GM23338 (cell line): Measurements from ENCODE around the gene GCN1. TPM values are rescaled to one million over a fixed set of nuclear protein-coding genes. Genes with fewer than 3 reads are reported as not detected.

ENCODE experiments used
- EZH2 ChIP-seq: fragments of 200-600 bp; sonication (generic); IDR thresholded peaks from one replicate; pipeline ENCODE4 v1.8.0; 2017; ENCODE audit warnings: antibody characterized with exemption, mild to moderate bottlenecking, low read depth; ENCODE audit not compliant: unreplicated experiment
- EZH2phosphoT487 ChIP-seq: fragments of 200-600 bp; sonication (generic); IDR thresholded peaks from one replicate; pipeline ENCODE4 v1.8.1; 2018; ENCODE audit warnings: antibody characterized with exemption; ENCODE audit not compliant: unreplicated experiment
- POLR2AphosphoS5 ChIP-seq: IDR thresholded peaks from 2 replicates; pipeline ENCODE4 v1.6.1; 2016; ENCODE audit warnings: antibody characterized with exemption, low read depth
- STAT1 ChIP-seq: IDR thresholded peaks from one replicate; pipeline ENCODE4 v1.6.1; 2016; ENCODE audit warnings: antibody characterized with exemption; ENCODE audit not compliant: unreplicated experiment
- polyA plus RNA-seq: library from polyadenylated mRNA; unstranded; fragments of >200 nt; fragmentation: Nextera tagmentation; extraction: Ambion mirVana; gene quantifications from 2 replicates; pipeline ENCODE4 v1.2.1, GENCODE V29; 2016
- total RNA-seq: library from RNA; depleted of rRNA; stranded (reverse); fragments of >200 nt; shearing (Covaris generic); gene quantifications from 2 replicates; pipeline ENCODE4 v1.2.3, GENCODE V29; 2014
- TF ChIP-seq, protein P1 (sequence below): fragments of 250-450 bp; sonication (Bioruptor Pico); IDR thresholded peaks from 2 replicates; pipeline ENCODE4 v1.5.0; 2020; ENCODE audit warnings: mild to moderate bottlenecking, moderate library complexity
- TF ChIP-seq, protein P2 (sequence below): IDR thresholded peaks from 2 replicates; pipeline ENCODE4 v1.6.1; 2016; ENCODE audit warnings: antibody characterized with exemption
- TF ChIP-seq, protein P3 (sequence below): IDR thresholded peaks from one replicate; pipeline ENCODE4 v1.6.1; 2018; ENCODE audit warnings: antibody characterized with exemption; ENCODE audit not compliant: unreplicated experiment
- TF ChIP-seq, protein P4 (sequence below), 2 experiments: fragments of 200-600 bp in 1 of 2; sonication (generic) in 1 of 2; conservative IDR thresholded peaks; 2 replicates each; pipeline versions ENCODE4 v1.5.1 to v1.6.1; 2016 to 2017; ENCODE audit warnings: antibody characterized with exemption in 2 of 2, low read depth in 2 of 2, mild to moderate bottlenecking in 2 of 2, moderate library complexity in 1 of 2

GCN1 gene
- total and polyA plus RNA-seq, 2 experiments from 2014 or later = 18.0 to 177 TPM

DNA sequence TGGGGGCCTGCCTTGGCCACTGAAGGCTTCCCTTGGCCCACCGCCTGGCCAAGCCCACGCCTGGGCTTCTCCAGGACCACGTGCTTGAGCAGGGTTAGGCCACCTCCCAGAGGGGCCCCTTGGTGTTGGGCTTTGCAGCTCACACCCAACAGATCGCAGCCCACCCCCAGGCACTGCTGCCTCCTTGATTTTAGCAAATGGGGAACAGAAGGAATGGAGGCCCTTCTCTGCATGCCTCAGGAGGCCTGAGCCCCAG lies 101.3 kb downstream of the GCN1 start (continued):
- TF ChIP-seq, protein P1, sequence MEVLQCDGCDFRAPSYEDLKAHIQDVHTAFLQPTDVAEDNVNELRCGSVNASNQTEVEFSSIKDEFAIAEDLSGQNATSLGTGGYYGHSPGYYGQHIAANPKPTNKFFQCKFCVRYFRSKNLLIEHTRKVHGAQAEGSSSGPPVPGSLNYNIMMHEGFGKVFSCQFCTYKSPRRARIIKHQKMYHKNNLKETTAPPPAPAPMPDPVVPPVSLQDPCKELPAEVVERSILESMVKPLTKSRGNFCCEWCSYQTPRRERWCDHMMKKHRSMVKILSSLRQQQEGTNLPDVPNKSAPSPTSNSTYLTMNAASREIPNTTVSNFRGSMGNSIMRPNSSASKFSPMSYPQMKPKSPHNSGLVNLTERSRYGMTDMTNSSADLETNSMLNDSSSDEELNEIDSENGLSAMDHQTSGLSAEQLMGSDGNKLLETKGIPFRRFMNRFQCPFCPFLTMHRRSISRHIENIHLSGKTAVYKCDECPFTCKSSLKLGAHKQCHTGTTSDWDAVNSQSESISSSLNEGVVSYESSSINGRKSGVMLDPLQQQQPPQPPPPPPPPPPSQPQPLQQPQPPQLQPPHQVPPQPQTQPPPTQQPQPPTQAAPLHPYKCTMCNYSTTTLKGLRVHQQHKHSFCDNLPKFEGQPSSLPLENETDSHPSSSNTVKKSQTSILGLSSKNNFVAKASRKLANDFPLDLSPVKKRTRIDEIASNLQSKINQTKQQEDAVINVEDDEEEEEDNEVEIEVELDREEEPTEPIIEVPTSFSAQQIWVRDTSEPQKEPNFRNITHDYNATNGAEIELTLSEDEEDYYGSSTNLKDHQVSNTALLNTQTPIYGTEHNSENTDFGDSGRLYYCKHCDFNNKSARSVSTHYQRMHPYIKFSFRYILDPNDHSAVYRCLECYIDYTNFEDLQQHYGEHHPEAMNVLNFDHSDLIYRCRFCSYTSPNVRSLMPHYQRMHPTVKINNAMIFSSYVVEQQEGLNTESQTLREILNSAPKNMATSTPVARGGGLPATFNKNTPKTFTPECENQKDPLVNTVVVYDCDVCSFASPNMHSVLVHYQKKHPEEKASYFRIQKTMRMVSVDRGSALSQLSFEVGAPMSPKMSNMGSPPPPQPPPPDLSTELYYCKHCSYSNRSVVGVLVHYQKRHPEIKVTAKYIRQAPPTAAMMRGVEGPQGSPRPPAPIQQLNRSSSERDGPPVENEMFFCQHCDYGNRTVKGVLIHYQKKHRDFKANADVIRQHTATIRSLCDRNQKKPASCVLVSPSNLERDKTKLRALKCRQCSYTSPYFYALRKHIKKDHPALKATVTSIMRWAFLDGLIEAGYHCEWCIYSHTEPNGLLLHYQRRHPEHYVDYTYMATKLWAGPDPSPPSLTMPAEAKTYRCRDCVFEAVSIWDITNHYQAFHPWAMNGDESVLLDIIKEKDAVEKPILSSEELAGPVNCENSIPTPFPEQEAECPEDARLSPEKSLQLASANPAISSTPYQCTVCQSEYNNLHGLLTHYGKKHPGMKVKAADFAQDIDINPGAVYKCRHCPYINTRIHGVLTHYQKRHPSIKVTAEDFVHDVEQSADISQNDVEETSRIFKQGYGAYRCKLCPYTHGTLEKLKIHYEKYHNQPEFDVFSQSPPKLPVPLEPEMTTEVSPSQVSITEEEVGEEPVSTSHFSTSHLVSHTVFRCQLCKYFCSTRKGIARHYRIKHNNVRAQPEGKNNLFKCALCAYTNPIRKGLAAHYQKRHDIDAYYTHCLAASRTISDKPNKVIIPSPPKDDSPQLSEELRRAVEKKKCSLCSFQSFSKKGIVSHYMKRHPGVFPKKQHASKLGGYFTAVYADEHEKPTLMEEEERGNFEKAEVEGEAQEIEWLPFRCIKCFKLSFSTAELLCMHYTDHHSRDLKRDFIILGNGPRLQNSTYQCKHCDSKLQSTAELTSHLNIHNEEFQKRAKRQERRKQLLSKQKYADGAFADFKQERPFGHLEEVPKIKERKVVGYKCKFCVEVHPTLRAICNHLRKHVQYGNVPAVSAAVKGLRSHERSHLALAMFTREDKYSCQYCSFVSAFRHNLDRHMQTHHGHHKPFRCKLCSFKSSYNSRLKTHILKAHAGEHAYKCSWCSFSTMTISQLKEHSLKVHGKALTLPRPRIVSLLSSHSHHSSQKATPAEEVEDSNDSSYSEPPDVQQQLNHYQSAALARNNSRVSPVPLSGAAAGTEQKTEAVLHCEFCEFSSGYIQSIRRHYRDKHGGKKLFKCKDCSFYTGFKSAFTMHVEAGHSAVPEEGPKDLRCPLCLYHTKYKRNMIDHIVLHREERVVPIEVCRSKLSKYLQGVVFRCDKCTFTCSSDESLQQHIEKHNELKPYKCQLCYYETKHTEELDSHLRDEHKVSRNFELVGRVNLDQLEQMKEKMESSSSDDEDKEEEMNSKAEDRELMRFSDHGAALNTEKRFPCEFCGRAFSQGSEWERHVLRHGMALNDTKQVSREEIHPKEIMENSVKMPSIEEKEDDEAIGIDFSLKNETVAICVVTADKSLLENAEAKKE (CRISPR knock-in tag) = no peak
- TF ChIP-seq EZH2phosphoT487 (no peak), EZH2 (no peak), POLR2AphosphoS5 (no peak), STAT1 (no peak)
- TF ChIP-seq, protein P2, sequence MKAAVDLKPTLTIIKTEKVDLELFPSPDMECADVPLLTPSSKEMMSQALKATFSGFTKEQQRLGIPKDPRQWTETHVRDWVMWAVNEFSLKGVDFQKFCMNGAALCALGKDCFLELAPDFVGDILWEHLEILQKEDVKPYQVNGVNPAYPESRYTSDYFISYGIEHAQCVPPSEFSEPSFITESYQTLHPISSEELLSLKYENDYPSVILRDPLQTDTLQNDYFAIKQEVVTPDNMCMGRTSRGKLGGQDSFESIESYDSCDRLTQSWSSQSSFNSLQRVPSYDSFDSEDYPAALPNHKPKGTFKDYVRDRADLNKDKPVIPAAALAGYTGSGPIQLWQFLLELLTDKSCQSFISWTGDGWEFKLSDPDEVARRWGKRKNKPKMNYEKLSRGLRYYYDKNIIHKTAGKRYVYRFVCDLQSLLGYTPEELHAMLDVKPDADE = no peak
- TF ChIP-seq, protein P3, sequence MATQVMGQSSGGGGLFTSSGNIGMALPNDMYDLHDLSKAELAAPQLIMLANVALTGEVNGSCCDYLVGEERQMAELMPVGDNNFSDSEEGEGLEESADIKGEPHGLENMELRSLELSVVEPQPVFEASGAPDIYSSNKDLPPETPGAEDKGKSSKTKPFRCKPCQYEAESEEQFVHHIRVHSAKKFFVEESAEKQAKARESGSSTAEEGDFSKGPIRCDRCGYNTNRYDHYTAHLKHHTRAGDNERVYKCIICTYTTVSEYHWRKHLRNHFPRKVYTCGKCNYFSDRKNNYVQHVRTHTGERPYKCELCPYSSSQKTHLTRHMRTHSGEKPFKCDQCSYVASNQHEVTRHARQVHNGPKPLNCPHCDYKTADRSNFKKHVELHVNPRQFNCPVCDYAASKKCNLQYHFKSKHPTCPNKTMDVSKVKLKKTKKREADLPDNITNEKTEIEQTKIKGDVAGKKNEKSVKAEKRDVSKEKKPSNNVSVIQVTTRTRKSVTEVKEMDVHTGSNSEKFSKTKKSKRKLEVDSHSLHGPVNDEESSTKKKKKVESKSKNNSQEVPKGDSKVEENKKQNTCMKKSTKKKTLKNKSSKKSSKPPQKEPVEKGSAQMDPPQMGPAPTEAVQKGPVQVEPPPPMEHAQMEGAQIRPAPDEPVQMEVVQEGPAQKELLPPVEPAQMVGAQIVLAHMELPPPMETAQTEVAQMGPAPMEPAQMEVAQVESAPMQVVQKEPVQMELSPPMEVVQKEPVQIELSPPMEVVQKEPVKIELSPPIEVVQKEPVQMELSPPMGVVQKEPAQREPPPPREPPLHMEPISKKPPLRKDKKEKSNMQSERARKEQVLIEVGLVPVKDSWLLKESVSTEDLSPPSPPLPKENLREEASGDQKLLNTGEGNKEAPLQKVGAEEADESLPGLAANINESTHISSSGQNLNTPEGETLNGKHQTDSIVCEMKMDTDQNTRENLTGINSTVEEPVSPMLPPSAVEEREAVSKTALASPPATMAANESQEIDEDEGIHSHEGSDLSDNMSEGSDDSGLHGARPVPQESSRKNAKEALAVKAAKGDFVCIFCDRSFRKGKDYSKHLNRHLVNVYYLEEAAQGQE = no peak
- TF ChIP-seq, protein P4, sequence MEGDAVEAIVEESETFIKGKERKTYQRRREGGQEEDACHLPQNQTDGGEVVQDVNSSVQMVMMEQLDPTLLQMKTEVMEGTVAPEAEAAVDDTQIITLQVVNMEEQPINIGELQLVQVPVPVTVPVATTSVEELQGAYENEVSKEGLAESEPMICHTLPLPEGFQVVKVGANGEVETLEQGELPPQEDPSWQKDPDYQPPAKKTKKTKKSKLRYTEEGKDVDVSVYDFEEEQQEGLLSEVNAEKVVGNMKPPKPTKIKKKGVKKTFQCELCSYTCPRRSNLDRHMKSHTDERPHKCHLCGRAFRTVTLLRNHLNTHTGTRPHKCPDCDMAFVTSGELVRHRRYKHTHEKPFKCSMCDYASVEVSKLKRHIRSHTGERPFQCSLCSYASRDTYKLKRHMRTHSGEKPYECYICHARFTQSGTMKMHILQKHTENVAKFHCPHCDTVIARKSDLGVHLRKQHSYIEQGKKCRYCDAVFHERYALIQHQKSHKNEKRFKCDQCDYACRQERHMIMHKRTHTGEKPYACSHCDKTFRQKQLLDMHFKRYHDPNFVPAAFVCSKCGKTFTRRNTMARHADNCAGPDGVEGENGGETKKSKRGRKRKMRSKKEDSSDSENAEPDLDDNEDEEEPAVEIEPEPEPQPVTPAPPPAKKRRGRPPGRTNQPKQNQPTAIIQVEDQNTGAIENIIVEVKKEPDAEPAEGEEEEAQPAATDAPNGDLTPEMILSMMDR (conservative IDR thresholded peaks at IDR 0.05; ENCODE audit: low read depth in 2 of 2) = no peak
